Activated CD4-positive, alpha-beta T cell treated with anti-CD3 and anti-CD28 coated beads, Interleukin-2, amount 50 U/mL, for 48 hours (primary cell): Measurements from ENCODE around the gene OR2A5.
"Not testable (repeated sequence)": the region's sequence is repeated elsewhere in the genome, so short reads cannot be mapped to it uniquely, and the experiment has no call there.

Experiments used
- DNase-seq, 2 experiments: peaks; one replicate each; pipeline ENCODE4 v3.0.0-alpha.2; 2020

The OR2A5 gene

DNA sequence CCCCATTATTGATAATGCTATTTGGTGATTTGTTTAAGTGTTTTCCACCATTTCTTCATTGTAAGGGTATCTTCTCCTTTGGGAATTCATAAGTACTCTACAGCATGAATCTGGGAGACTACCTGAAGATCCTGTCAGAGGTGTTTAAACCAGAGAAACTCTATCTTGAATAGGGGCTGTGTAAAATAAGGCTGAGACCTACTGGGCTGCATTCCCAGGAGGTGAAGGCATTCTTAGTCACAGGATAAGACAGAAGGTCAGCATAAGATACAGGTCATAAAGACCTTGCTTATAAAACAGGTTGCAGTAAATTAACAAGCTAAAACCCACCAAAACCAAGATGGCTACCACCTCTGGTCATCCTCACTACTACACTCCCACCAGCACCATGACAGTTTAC is 13.4 kb upstream of the OR2A5 start:
- DNase-seq = no peak

DNA sequence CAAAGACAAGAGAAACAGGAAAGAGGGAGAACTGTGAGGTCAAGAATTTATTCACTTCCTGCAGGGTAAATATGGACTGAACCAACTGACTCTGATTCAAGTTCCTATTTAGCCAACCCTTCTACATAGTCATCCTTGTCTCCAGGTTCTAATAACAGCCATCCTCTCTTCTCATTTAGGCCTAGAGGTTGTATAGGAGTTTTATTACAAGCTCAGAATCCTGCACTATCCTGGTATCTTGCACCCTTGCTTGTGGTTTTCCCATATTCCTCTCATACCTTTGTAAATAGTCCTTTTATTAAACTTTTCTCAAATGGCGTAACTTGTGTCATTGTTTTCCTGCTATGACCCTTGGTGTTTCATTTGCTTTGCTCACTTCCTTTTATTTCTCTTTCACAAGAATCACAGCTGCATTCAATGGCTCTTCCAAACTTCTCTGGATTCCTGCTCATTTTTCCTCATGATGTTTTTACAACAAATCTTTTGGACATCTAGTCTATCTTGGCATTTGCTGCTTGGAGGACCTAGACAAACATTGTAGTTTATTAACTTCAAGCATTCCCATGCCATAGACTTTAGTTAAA is 12.4 kb upstream of the OR2A5 start:
- no peak for DNase-seq

DNA sequence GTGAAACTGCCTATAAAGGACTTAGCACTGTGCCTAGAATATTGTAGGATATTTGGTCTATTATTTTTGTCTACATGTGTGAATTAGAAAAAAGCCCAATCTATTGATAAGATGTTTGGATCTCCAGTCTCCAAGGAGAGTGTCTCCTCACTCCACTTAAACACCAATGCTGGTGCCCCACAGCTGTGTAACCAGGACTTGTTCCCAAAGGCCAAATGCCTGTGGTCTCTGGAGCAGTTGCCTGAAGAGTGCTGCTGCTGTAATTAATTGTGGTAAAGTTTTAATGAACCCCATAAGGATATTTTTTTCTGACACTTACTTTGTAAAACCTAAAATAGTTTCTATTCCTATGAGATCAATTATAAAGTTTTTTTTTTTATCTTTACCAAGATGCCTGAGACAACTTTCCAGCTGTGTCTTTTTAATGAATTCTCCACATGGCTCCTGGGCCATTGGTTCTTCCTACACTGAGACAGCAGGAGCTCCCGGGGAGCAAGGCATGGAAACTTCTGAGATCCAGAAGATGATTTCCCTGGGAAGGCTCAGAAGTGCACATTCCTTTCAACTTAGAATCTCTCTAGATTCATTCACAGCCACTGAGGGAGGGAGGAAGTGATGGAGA is 11.2 kb upstream of the OR2A5 start:
- no peak for DNase-seq

DNA sequence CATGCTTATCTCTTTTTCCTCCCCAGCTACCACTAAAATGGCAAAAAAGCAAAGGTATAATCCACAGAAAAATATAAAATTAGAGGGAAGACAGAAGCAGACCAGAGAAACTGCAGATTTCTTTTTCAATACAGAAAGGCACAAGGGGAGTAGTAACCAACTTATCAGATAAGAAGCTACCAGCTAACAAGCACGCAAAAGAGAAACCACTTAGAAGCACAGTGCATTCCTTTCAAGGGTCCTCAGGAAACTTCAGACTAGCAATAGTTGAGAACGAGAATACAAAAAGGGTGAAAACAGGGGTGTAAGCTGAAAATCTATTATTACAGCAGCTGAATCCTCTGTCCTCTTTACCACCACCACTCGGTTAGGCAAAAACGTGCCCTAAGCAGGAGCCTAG is 9.9 kb upstream of the OR2A5 start:
- no peak for DNase-seq

DNA sequence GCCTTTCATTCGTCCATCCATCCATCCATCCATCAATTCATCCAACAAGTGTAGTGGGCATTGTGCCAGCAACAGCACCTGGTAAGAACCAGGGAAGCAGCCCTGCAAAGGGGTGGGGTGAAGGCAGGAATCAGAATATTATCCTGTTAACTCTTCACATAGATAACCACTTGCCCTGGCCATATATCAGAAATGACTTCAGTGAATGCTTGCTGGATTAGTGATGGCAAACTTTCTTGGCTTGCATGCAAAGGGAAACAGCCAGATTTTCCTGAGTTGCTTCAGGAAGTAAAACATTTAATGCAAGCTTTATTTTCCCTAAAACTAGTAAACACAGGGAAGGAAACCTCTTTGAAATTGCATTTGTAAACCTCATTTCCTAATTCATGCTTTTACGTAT is 743 bp downstream of the OR2A5 start:
- no peak for DNase-seq

DNA sequence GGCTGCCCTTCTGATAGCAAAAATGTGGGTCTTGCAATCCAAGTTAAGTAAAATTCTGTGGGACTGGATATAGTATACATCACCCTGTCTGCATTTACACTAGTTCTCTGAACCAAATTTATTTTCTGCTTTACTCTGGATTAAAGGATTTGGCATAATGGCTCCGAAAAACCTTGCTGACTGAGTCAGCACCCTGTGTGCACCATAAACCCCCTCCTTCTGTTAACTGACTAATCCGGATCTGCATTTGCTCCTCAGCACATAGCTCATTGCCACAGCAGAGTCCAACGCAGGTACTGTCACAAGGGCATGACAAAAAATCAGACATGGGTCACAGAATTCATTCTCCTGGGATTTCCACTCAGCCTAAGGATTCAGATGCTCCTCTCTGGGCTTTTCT is 1.3 kb downstream of the OR2A5 start:
- no peak for DNase-seq

DNA sequence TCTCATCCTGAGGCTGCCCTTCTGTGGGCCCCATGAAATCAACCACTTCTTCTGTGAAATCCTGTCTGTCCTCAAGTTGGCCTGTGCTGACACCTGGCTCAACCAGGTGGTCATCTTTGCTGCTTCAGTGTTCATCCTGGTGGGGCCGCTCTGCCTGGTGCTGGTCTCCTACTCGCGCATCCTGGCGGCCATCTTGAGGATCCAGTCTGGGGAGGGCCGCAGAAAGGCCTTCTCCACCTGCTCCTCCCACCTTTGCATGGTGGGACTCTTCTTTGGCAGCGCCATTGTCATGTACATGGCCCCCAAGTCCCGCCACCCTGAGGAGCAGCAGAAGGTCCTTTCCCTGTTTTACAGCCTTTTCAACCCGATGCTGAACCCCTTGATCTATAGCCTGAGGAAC is 2.1 kb downstream of the OR2A5 start:
- DNase-seq = not testable (repeated sequence)

DNA sequence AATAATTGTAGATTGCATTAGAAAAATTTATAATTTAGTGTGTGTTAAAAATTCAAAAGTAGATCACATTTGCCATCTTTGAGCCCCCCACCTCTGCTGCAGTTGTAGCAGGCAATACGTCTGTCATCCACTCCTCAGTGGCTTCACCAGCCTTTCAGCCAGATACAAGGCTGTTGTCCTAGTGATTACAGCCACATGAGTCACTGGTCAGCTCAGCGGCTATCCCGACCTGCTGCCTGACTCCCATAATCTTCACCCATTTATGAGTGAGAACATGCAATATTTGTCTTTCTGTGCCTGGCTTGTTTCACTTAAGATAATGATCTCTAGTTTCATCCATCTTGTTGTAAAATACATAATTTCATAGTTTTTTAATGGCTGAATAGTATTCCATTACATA is 9.2 kb downstream of the OR2A5 start:
- no peak for DNase-seq

DNA sequence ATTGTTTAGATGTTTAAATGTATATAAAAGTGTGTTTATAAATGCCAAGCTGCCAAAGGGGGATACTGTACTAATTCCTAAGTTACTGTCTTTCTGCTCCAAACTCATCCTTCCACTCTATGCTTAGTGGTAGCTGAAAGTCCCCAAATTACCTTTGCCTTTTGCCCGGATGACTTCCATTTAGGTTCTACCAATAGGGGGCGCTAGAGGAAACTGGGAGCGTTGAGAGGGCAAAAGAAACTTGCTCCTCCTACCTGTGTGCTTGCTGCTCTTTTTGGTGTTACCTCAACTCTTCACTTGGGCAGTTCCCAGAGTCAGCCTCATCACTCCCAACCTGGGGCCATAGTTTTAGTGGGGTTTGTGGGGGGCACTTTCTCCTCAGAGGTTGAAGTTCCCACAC is 15.0 kb downstream of the OR2A5 start:
- DNase-seq = no peak

DNA sequence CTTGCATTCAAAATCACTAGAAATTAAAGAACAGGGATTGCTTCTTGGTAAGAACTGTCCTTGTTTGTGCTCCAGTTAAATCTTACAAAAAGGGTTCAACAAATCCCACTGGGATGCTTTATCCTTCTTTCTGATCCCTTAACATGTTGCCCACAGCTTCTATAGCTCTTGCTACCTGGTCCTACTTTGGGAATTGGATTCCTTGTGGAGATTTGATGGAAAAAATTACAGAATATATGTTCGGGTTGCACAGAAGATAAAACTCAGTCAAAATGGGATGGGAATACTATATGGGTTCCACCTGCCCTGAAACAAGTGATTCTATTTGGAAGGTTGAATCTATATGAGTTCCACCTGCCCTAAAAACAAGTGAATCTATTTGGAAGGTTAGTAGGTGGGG is 20.8 kb downstream of the OR2A5 start, which contains the start of gene OR2A25:
TSS of gene OR2A25 (plus strand) at position 301 of the 400 bp plus-strand sequence. CDS start 4,409 bp downstream, outside the sequence.
- DNase-seq = no peak

DNA sequence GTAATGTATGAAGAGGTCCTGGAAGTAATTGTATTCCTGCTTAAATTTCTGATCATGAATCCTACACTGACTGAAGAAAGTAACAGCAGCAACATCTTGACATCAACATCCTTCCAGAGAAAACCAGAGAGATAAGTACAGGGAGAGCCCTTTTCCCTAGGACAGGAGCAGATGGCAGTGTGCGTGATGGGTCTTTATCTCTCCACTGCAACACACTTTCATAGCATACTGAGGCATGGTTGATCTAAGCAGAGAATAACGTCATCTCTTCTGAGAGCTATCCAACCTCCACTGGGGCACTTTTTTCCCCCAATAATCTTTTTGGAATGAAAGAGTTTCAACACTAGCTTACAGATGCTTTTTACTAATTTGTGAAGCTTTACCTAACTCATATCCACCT is 21.2 kb downstream of the OR2A5 start:
- no peak for DNase-seq

DNA sequence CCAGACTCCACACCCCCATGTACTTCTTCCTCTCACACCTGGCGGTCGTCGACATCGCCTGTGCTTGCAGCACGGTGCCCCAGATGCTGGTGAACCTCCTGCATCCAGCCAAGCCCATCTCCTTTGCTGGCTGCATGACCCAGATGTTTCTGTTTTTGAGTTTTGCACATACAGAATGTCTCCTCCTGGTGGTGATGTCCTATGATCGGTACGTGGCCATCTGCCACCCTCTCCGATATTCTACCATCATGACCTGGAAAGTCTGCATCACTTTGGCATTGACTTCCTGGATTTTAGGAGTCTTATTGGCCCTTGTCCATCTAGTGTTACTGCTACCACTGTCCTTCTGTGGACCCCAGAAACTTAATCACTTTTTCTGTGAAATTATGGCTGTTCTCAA is 25.6 kb downstream of the OR2A5 start:
- DNase-seq = no peak

DNA sequence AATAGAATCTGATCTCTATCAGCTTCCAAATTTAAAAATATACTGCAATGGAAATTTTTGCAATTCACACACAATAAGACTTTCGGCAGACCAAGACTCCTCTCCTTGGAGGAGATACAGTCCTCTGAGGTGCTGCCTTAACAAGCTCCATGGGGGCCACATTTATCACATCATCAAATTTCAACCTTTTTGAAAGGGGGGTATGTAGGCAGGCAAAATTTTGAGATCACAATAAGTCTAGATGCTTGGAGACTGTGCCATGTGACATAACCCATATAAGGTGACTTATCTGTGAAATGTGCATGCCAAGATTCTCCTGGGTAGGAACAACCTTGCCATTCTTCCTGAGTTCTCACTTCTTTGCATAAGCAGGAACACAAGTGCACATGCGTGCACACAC is 37.2 kb downstream of the OR2A5 start, which contains the start of gene OR2A12:
TSS of gene OR2A12 (plus strand) at position 301 of the 400 bp plus-strand sequence. CDS start 8,830 bp downstream, outside the sequence.
- DNase-seq = no peak

DNA sequence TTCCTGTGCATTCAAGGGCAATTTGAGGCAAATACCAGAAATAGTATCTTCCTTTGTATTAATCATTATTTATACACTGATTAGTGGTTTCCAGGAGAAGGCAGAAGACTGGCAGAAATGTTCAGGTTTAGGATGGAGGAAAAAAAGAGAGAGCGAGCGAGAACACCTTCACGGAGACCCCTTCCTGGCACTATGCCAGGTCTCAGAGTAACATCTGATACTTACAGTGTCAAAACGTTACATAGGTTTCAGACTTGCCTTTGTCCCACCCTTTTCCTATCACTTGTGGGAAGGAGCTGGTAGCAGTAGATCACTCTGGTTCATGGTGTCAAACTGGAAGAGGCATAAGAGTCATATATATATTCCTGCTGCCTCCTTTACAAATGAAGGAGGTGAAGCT is 38.0 kb downstream of the OR2A5 start:
- no peak for DNase-seq

DNA sequence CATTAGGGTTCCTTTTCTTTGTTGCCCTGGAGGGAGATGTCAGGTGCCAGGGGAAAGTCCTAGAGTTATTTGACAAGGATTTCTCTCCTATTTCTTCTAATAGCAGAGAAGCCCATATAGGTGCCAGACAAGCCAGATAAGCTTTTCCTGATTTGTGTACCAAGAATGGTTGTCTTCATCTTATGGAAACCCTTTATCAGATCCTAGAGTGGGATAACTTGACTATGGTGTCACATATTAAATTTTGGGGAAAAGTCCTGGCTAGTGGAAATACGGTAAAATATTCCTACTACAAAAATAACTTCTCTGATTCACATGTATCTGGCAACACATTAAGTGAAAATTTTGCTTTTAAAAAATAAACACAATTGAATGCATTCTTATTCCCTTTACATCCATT is 38.5 kb downstream of the OR2A5 start:
- no peak for DNase-seq

DNA sequence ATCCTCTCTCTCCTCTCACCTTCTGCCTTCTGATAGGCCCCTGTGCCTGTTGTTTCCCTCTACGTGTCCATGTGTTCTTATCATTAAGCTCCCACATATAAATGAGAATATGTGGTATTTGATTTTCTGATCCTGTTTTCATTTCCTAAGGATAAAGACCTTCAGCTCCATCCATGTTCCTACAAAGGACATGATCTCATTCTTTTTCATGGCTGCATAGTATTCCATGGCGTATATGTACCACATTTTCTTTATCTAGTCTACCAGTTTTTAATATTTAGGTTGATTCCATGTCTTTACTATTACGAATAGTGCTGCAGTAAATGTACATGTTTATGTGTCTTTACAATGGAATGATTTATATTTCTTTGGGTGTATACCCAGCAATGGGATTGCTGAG is 41.9 kb downstream of the OR2A5 start:
- no peak for DNase-seq

DNA sequence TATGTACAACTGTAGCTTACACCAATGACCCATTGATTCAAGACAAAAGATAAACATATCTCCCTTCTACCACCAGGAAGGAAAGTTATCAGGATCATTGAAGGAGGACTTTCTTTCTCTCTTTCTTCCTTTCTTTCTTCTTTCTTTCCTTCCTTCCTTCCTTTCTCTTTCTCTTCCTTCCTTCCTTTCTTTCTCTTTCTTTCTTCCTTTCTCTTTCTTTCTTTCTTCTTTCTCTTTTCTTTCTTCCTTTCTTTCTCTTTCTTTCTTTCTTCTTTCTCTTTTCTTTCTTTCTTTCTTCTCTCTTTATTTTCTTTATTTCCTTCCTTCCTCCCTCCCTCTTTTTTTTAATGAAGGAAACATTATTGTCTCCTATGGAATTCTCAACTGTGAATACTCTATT is 50.0 kb downstream of the OR2A5 start:
- no peak for DNase-seq

DNA sequence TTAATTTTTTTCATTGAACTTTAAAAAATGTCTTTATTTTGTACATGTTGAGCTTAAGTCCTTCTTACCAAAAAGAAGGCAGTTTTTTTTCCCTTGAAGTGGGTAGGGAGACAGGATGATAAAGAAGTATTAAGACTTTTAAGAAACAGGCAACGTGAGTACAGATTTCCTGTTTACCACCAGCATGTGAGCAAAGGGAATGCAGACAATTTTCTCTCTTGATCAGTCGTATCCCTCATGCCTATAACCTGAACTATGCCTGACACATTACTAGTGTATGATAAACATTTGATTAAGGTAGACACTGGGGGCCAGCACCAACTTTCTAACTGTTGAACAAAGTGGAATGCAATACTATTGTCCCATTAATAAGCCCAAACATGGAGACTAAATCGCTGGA is 51.9 kb downstream of the OR2A5 start:
- DNase-seq = no peak

DNA sequence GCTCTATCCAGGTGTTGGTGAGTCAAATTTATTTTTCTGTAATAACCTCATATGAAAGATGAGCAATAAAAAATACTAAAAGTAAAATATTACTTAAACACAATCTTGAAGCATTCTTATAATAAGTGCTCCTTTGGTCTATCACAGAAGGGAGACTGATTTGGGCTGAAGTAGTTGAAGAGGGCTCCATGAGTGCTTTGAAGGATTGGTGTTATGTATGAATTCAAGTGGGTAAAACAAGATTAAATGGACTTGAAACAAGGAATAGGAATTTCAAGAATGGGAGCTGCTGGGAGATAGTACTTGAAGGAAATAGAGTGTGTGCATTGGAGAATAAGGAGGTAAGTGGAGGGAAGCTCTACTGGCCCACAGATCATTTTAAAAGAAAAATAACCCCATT is 53.3 kb downstream of the OR2A5 start:
- no peak for DNase-seq

DNA sequence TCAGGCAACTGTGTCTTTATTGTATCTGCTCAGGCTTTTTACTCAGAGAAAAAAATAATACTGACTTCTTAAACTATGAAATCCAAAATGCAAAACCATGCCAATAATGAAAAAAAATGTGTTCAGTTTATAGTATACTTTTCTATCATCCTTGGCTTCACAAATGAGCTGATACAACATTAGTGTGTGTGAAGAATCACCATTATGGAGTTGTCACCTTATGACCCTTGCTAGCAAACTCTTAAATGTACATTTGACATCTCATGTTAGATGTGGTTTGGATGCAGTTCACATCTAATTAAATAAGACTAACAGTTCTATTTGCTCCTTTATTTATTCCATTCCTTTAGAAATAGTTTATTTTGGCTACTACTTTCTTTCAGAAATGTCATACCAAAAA is 56.5 kb downstream of the OR2A5 start:
- DNase-seq = no peak
